ENCODE data around the gene FTCD. TPM values are rescaled to one million over a fixed set of nuclear protein-coding genes. Genes with fewer than 3 reads are reported as not detected.

FTCD gene
- total RNA-seq, 1 donor = 0.43 TPM

DNA sequence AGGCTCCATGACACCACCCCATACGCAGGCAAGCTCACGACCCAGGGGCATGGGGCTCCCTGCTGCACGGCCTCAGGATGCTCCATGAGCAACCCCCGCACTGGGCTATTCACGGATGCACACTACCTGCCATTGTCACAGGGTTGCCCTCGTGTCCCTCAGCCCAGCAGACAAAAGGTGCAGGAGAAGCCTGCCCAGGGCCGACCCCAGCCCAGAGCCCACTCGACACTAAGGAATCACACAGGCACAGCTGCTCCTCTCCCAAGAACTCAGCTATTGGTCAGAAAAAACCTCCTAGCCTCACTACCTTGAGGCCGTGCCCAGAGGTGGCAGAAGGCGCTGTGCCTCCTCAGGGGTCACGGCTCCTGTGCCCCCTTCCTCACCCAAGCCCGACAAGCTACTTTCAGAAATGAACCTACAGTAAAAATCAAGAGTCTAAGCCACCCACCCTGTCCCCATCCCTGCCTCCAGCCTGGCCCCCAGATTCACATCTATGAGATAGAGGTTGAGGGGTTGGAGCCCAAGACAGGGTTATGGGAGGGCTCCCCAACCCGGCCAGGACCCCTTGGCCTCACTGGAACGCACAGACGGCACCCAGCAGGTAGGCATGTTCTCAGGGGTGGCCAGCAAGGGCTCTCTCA is 35.2 kb upstream of the FTCD start:
- no peak overlapping the region for H3K4me3 ChIP-seq (ENCODE audit: low read depth, low read length)
- no peak for DNase-seq (ENCODE audit: low read depth)
- no peak for TF ChIP-seq CTCF (IDR thresholded peaks at IDR 0.05; ENCODE audit: insufficient read depth, low read depth, low read length)

DNA sequence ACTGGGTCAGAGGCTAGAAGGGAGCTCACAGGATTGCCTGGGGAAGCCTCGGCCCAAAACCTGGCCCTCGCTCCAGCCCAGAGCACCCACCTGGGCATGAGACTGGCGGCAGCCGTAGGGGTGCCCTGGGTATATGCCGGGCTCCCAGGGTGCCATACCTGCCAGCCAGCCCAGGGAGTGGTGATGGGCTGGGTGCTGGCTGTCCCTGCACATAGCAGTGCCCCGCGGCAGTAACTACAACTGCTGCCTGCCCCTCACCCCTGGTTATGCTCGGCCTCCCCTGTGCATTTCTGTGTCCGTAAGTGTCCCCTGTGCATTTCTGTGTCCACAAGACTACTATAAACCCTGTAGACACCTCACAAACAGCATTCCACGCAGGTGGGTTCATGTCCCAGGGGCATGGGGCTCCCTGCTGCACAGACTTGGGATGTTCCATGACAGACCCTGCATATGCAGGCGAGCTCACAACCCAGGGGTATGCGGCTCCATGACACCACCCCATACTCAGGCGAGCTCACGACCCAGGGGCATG is 34.6 kb upstream of the FTCD start:
- DNase-seq (ENCODE audit: low read depth) = no peak
- H3K4me3 ChIP-seq (ENCODE audit: low read depth, low read length) = no peak overlapping the region
- TF ChIP-seq CTCF (IDR thresholded peaks at IDR 0.05; ENCODE audit: insufficient read depth, low read depth, low read length) = no peak

DNA sequence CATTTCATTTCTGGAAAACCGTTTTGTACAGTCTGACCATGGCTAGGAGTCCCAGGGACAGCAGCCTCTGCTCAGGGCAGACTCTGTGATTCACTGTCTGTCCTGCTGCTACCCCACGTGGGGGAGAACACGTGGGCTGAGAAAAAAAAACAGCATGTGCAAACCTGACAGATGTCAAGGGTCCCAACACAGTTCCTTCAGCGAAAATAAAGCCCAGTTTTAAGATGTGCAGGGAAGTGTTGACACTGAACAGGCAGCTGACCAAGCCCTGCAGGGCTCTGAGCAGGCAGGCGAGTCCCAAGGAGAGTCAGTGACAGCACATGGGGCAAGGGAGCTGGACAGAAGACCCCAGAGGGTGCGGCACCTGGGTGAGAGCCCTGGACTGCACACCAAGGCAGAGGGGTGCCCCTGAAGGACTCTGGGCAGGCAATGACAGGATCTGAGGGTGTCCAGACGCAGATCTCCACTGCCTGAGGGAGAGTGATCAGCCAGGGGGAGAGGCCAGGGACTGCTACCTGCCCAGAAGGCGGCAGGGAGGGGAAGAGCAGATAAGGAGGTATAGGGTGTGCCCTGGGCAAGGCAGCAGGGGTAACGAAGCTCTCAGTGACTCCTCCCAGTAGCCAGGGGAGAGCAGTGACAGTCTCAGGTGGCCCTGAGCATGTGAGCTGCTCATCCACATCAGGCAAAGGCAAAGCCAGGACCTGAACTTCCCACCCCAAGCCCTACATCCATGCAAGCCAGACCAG is 34.0 kb upstream of the FTCD start:
- no peak overlapping the region for H3K4me3 ChIP-seq (ENCODE audit: low read depth, low read length)
- TF ChIP-seq CTCF (IDR thresholded peaks at IDR 0.05; ENCODE audit: insufficient read depth, low read depth, low read length) = no peak
- DNase-seq (ENCODE audit: low read depth) = peak; percentile 65

DNA sequence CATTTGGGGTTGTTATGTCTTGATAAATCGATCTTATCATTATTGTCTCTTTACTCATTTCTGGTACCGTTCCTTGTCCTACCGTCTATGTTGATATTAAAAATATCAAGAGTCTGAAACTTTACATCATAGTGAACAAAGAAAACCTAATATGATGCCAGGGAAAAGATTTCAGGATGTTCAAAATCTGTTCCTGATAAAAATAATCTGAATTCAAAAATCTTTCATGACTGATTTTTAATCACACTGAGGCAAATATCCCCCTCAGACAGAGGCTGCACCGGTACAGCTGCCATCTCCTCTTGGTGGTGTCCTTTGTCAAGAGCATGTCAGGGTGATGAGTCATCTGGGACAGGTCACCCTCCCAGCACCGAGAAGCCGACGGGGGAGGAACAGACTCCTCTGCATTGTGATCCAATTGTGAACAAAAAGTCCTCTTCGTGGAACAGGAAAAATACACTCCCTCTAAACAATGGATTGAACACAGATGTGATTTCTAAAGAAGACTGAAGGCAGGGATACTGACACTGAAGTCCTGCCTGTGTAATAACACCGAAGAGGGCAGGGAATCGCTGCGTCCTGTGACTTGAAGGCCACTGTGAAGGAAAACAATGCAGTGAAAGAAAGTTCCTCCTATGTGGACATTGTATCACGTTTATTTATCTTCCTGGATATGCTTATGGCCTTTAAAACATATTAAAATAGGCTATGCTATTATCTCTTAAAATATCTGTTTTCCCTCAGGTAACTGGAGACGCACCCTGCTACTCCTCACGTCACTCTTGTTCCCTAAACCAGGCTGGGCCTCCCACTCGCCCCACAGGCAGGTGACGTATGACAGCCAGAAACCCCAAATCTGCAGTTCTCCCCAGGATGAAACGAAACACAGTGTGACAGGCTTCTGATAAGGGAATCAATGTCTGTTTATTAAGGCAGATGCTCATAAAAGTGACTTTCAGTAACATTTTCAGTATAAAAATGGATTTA is 33.1 kb upstream of the FTCD start:
- H3K4me3 ChIP-seq (ENCODE audit: low read depth, low read length) = no peak overlapping the region
- TF ChIP-seq CTCF (IDR thresholded peaks at IDR 0.05; ENCODE audit: insufficient read depth, low read depth, low read length) = no peak
- DNase-seq (ENCODE audit: low read depth) = peak; percentile 74

GRCh38 chr21:46187814-46188213 is 32.4 kb upstream of the FTCD start:
- TF ChIP-seq CTCF (IDR thresholded peaks at IDR 0.05; ENCODE audit: insufficient read depth, low read depth, low read length) = no peak
- no peak overlapping the region for H3K4me3 ChIP-seq (ENCODE audit: low read depth, low read length)
- no peak for DNase-seq (ENCODE audit: low read depth)

DNA sequence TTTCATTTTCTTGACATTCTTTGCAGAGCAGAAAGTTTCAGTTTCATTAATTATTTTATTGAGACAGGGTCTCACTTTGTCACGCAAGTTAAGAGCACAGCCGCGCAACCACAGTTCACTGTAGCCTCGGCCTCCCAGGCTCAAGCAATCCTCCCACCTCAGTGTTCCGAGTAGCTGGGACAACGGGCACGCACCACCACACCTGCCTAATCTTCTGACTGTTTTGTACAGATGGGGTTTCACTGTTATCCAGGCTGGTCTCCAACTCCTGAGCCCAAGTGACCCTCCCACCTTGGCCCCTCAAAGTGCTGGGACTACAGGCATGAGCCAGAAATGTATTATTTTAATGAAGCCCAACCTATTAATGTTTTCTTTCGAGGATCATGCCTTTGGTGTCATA is 31.9 kb upstream of the FTCD start:
- no peak overlapping the region for H3K4me3 ChIP-seq (ENCODE audit: low read depth, low read length)
- DNase-seq (ENCODE audit: low read depth) = no peak
- no peak for TF ChIP-seq CTCF (IDR thresholded peaks at IDR 0.05; ENCODE audit: insufficient read depth, low read depth, low read length)
